ENCODE data around the gene CYP2D6. TPM values are rescaled to one million over a fixed set of nuclear protein-coding genes. Genes with fewer than 3 reads are reported as not detected.
"Not testable (repeated sequence)": the region's sequence is repeated elsewhere in the genome, so short reads cannot be mapped to it uniquely, and the experiment has no call there.

Gene CYP2D6
- total RNA-seq (ENCODE audit: low replicate concordance), result 3.1 and 4.0 TPM in 2 replicates
- long read RNA-seq, result 0 reads

DNA sequence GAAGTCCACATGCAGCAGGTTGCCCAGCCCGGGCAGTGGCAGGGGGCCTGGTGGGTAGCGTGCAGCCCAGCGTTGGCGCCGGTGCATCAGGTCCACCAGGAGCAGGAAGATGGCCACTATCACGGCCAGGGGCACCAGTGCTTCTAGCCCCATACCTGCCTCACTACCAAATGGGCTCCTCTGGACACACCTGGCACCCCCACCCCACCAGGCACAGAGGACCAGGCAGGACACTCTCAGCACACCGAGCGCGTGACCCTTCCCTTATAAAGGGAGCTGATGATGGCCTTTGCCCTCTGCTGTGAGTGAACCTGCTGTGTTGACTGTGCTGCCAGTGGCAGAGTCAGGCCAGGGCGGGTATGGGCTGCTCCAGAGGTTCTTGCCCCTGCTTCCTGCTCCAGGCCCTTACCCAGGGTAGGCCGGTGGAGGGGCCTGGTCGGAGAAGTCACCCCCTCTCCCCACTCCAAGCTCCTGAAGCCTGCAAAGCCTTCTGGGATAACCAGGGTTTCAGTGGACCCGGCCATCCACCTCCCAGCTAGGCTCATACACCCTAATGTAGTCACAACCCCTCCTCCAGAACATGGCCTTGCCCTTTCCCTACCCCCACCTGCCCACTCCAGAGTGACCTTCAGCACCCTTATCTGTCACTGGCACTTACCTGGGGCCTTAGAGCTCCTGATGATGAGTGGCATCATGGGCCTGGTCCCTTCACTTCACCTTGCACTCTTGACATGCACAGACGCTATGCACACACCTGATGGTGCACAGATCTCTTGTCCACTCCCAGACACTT lies at the start of gene CYP2D6:
CYP2D6 (minus strand) TSS at position 172 of the 793 bp plus-strand sequence; CDS start at position 153, 19 bp downstream.
- not testable (repeated sequence) for DNase-seq (ENCODE audit: extremely low spot score, unreplicated experiment); H3K4me3 Mint-ChIP-seq; H3K9me3 Mint-ChIP-seq; H3K27ac Mint-ChIP-seq; H3K4me1 Mint-ChIP-seq (ENCODE audit: unreplicated experiment); H3K36me3 Mint-ChIP-seq; H3K27me3 Mint-ChIP-seq

DNA sequence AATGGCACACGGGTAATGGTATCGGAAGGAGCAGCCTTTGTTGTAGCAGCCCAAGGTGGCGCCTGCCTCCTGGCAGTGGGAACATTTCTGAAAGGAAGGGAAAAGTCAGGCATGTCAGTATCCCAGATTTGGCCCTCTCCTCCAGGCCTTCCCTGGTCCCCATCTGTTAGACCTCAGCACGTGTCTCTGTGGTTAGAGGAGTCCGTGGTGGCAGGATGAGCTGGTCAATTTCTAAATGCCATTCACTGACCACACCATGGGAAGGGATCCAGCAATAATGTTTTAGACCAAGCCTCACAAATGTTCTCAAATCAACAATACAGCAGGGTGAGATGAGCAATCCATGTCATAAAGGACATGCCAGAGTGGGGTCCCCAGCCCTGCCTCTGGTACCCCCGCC lies 49.0 kb upstream of the CYP2D6 start:
- H3K9me3 Mint-ChIP-seq, result no peaks in the 10 kb centered on the region
- peaks cover 17% of the 10 kb centered on the region for H3K4me1 Mint-ChIP-seq (ENCODE audit: unreplicated experiment)
- TF ChIP-seq, protein P1, sequence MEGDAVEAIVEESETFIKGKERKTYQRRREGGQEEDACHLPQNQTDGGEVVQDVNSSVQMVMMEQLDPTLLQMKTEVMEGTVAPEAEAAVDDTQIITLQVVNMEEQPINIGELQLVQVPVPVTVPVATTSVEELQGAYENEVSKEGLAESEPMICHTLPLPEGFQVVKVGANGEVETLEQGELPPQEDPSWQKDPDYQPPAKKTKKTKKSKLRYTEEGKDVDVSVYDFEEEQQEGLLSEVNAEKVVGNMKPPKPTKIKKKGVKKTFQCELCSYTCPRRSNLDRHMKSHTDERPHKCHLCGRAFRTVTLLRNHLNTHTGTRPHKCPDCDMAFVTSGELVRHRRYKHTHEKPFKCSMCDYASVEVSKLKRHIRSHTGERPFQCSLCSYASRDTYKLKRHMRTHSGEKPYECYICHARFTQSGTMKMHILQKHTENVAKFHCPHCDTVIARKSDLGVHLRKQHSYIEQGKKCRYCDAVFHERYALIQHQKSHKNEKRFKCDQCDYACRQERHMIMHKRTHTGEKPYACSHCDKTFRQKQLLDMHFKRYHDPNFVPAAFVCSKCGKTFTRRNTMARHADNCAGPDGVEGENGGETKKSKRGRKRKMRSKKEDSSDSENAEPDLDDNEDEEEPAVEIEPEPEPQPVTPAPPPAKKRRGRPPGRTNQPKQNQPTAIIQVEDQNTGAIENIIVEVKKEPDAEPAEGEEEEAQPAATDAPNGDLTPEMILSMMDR (conservative IDR thresholded peaks at IDR 0.05), result no peak
- no peak overlapping the region for H3K4me3 Mint-ChIP-seq
- DNase-seq (ENCODE audit: extremely low spot score, unreplicated experiment), result no peak
- H3K36me3 Mint-ChIP-seq, result no peaks in the 10 kb centered on the region
- H3K27ac Mint-ChIP-seq, result no peak overlapping the region
- H3K27me3 Mint-ChIP-seq, result no peaks in the 10 kb centered on the region

DNA sequence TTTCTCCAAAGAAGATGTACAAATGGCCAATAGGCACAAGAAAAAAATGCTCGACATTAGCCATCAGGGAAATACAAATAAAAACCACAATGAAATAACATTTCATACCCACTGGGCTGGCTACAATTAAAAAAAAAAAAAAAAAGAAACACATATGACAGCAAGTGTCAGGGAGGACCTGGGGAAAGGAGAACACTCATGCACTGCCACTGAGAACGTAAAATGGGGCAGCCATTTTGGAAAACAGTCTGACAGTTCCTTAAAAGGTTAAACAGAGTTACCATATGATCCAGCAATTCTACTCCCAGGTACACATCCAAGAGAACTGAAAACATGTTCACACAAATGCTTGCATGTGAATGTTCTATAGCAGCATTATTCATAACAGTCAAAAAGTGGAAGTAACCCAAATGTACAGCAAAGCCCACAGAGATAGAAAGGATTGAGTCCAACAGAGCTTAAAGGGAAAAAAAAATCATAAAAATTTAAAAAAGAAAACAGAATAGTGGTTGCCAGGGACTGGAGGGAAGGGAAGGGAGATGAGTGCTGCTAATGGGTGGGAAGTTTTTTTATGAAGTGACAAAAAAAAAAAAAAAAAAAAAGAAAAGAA lies 48.4 kb upstream of the CYP2D6 start:
- no peak overlapping the region for H3K4me3 Mint-ChIP-seq
- H3K4me1 Mint-ChIP-seq (ENCODE audit: unreplicated experiment), result peaks cover 21% of the 10 kb centered on the region
- H3K9me3 Mint-ChIP-seq, result no peaks in the 10 kb centered on the region
- TF ChIP-seq, protein P1 (conservative IDR thresholded peaks at IDR 0.05), result no peak
- no peak overlapping the region for H3K27ac Mint-ChIP-seq
- no peak for DNase-seq (ENCODE audit: extremely low spot score, unreplicated experiment)
- H3K36me3 Mint-ChIP-seq, result no peaks in the 10 kb centered on the region
- no peaks in the 10 kb centered on the region for H3K27me3 Mint-ChIP-seq

DNA sequence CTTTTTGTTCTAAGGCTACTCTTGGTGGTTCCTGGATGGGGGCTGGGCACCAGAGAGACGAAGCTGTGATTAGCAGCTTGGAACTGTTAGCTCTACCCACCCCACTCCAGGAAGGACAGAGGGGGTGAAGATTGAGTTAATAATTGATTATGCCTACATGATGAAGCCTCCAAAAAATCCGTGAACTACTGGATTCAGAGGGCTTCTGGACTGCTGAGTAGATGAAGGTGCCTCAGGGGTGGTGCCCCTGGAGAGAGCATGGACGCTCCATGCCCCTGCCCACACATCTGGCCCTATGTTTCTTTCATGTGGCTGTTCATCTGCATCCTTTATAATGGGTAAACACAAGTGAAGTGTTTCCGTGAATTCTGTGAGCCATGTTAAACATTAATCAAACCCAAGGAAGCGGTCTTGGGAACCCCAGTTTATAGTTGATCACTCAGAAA lies 47.3 kb upstream of the CYP2D6 start:
- Mint-ChIP-seq H3K4me1 (ENCODE audit: unreplicated experiment) (peaks cover 32% of the 10 kb centered on the region), H3K36me3 (no peaks in the 10 kb centered on the region), H3K27me3 (no peaks in the 10 kb centered on the region), H3K9me3 (no peaks in the 10 kb centered on the region), H3K4me3 (peak overlapping the region; percentile 63), H3K27ac (peak overlapping the region; percentile 50)
- DNase-seq (ENCODE audit: extremely low spot score, unreplicated experiment), result no peak
- TF ChIP-seq, protein P1 (conservative IDR thresholded peaks at IDR 0.05), result no peak

DNA sequence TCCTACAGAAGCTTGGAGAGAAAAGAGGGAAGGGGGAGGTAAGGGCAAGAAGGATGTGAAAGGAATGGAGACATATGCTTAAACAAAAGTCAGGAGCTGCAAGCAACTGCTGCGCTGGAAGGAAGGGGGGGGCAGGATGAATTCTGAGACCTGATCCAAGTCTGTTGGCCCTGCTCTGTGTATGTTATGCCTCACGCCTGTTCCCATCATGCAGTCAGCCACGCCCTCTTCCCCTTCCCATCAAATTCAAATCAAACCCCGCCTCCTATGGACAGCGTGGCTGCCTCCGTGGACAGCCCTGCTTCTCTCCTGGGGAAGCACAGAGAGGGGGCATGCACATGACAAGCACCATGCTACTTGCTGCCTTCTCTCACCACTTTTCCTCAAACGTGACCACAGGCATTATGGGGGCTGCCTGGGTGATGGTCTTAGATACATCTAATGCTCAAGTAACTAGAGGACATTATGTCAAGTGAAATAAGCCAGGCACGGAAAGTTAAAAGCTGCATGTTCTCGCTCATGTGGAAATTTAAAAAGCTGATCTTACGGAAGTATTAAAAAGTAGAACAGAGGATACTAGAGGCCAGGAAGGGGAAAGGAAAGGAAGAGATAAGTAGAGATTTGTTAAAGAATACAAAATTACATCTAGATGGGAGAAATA lies 45.8 kb upstream of the CYP2D6 start:
- Mint-ChIP-seq H3K9me3 (no peaks in the 10 kb centered on the region), H3K4me1 (ENCODE audit: unreplicated experiment) (peaks cover 47% of the 10 kb centered on the region), H3K27ac (peak overlapping the region; percentile 0), H3K4me3 (no peak overlapping the region), H3K27me3 (no peaks in the 10 kb centered on the region), H3K36me3 (no peaks in the 10 kb centered on the region)
- DNase-seq (ENCODE audit: extremely low spot score, unreplicated experiment), result no peak
- TF ChIP-seq, protein P1 (conservative IDR thresholded peaks at IDR 0.05), result no peak

DNA sequence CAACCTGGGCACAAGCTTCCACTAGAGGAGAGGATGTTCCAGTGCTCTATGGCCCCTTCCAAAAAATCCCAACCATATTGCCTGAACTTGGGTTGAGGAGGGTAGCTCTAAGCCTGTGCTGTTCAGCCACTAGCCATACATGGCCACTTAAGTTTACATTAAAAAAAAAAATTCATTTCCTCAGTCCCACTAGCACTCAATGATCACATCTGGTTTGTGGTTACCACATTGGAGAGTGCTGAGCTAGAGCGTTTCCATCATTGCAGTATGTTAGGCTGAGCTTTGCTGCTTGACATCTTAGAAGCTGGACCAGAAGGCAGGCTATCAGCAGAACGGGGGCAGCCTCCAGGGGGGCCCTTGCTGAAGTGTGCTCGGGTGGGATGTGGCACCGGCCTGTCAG lies 43.5 kb upstream of the CYP2D6 start:
- Mint-ChIP-seq H3K9me3 (no peaks in the 10 kb centered on the region), H3K36me3 (peaks cover 2% of the 10 kb centered on the region), H3K27ac (no peak overlapping the region), H3K27me3 (no peaks in the 10 kb centered on the region), H3K4me3 (no peak overlapping the region), H3K4me1 (ENCODE audit: unreplicated experiment) (peaks cover 57% of the 10 kb centered on the region)
- DNase-seq (ENCODE audit: extremely low spot score, unreplicated experiment), result no peak
- TF ChIP-seq, protein P1 (conservative IDR thresholded peaks at IDR 0.05), result no peak
